Lower leg skin (tissue), 3 donors: Measurements from ENCODE around the gene PPP4R1.

Experiments used
- POLR2A ChIP-seq, 2 donors: fragments of 450-650 bp; IDR thresholded peaks; one replicate each; pipeline ENCODE4 v1.6.1; 2016 to 2017; ENCODE audit warnings: antibody characterized with exemption in 2 of 2, mild to moderate bottlenecking in 1 of 2, moderate library complexity in 1 of 2
- TF ChIP-seq, protein P1 (sequence below), 3 donors: fragments of 450-650 bp; IDR thresholded peaks; one replicate each; pipeline ENCODE4 v1.5.1; 2016; ENCODE audit warnings: antibody characterized with exemption in 3 of 3, mild to moderate bottlenecking in 3 of 3, moderate library complexity in 2 of 3

DNA sequence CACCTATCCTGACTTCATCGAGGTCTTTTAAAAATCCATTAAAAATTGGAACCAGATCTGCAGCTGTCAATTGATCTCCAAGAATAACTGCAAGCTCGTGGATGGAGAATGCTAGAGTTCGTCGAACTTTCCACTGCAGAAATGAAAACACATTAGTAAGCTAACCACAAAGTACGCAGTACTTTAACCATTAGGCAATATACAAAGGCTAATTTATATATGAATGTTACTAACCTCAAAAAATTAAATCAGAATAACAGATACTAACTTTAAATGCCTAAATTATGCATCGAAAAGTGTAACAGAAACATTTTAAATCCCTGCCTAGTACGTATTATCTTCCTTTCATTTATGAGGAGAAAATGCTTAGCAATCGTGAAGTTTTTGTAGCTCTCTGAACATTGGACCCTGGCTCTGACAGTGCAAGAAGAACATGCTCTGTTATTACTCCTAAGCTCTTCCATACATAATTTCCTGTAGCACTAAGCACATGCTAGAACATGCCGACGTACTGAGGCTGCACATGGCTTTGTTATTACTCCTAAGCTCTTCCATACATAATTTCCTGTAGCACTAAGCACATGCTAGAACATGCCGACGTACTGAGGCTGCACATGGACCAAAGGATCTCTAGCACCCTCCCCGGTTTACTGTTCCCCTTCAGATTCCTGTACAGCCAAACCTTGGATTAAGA, 57.0 kb downstream of the PPP4R1 start:
- TF ChIP-seq, protein P1, sequence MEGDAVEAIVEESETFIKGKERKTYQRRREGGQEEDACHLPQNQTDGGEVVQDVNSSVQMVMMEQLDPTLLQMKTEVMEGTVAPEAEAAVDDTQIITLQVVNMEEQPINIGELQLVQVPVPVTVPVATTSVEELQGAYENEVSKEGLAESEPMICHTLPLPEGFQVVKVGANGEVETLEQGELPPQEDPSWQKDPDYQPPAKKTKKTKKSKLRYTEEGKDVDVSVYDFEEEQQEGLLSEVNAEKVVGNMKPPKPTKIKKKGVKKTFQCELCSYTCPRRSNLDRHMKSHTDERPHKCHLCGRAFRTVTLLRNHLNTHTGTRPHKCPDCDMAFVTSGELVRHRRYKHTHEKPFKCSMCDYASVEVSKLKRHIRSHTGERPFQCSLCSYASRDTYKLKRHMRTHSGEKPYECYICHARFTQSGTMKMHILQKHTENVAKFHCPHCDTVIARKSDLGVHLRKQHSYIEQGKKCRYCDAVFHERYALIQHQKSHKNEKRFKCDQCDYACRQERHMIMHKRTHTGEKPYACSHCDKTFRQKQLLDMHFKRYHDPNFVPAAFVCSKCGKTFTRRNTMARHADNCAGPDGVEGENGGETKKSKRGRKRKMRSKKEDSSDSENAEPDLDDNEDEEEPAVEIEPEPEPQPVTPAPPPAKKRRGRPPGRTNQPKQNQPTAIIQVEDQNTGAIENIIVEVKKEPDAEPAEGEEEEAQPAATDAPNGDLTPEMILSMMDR (IDR thresholded peaks at IDR 0.05) = no peak
- no peak for TF ChIP-seq POLR2A (IDR thresholded peaks at IDR 0.05)
